Measurements from ENCODE around the gene NOTUM.
"Not testable (repeated sequence)": the region's sequence is repeated elsewhere in the genome, so short reads cannot be mapped to it uniquely, and the experiment has no call there.

The NOTUM gene

GRCh38 chr17:81956607-81957589, 4.1 kb downstream of the NOTUM start:
- no peak for DNase-seq

GRCh38 chr17:81955756-81956544, 5.0 kb downstream of the NOTUM start:
- DNase-seq: no peak

DNA sequence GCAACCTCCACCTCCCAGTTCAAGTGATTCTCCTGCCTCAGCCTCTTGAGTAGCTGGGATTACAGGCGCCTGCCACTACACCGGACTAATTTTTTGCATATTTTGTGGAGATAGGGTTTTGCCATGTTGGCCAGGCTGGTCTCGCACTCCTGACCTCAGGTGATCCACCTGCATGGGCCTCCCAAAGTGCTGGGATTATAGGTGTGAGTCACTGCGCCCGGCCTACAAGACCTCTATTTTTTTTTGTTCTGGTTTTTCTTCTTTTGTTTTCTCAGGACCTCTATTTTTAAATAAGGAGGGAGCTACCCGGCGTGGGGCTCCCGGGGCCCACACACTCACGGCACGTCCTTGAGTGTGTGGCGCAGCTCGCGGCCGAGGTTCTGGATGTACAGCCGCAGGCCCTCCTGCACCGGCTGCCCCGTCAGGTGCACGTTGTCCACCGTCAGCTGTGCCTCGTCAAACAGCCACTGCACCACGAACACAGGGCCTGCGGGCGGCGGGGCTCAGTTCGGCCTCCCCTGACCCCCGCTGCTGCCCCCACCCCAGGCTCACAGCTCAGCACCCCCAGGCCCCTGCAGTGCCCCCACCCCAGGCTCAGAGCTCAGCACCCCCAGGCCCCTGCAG, 5.8 kb downstream of the NOTUM start:
- no peak for DNase-seq

GRCh38 chr17:81954131-81955057, 6.6 kb downstream of the NOTUM start:
- no peak for DNase-seq

- not testable (repeated sequence) for DNase-seq
Observed at GRCh38 chr17:81953443-81953842, 7.5 kb downstream of the NOTUM start.

GRCh38 chr17:81952792-81953228, 8.2 kb downstream of the NOTUM start:
- DNase-seq: no peak

- no peak for DNase-seq
Observed at GRCh38 chr17:81951785-81952684, 9.0 kb downstream of the NOTUM start.

DNA sequence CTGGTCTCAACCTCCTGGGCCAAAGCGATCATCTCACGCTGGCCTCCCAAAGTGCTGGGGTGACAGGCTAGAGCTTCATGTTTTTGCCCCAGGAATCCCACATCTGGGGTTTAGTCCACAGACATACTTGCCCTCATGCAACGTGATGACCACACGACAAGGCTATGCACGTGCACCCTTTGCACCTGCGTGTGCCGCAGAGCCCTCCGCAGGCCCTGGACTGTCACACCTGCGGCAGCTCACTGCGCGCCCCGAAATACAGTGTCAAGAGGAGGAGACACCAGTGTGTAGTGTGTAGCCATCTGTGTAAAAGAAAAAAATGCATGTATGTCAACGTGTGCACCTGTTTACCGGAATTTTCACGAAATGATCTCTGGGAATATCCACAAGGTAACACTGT, 10.5 kb downstream of the NOTUM start:
- DNase-seq: no peak

- DNase-seq: no peak
Observed at GRCh38 chr17:81948635-81949378, 12.2 kb downstream of the NOTUM start.

GRCh38 chr17:81947189-81947588, 13.8 kb downstream of the NOTUM start, which contains the start of gene MYADML2:
Gene MYADML2 (minus strand): TSS chr17:81947233. CDS start chr17:81941741, 5,492 bp downstream.
- no peak for DNase-seq

DNA sequence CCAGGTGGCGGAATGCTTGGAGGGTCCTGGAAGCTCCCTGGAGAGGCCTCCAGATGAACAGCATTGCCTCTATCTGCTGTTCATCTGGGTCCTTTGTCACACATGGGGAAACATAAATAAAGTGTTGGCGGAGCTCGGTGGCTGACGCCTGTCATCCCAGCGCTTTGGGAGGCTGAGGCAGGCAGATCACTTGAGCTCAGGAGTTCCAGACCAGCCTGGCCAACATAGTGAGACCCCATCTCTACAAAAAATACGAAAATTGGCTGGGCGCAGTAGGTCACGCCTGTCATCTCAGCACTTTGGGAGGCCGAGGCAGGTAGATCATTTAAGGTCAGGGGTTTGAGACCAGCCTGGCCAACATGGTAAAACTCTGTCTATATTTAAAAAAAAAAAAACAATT, 16.1 kb downstream of the NOTUM start:
- no peak for DNase-seq

GRCh38 chr17:81942167-81942553, 18.8 kb downstream of the NOTUM start:
- no peak for DNase-seq

- no peak for DNase-seq
Observed at GRCh38 chr17:81941484-81942166, 19.4 kb downstream of the NOTUM start.

DNA sequence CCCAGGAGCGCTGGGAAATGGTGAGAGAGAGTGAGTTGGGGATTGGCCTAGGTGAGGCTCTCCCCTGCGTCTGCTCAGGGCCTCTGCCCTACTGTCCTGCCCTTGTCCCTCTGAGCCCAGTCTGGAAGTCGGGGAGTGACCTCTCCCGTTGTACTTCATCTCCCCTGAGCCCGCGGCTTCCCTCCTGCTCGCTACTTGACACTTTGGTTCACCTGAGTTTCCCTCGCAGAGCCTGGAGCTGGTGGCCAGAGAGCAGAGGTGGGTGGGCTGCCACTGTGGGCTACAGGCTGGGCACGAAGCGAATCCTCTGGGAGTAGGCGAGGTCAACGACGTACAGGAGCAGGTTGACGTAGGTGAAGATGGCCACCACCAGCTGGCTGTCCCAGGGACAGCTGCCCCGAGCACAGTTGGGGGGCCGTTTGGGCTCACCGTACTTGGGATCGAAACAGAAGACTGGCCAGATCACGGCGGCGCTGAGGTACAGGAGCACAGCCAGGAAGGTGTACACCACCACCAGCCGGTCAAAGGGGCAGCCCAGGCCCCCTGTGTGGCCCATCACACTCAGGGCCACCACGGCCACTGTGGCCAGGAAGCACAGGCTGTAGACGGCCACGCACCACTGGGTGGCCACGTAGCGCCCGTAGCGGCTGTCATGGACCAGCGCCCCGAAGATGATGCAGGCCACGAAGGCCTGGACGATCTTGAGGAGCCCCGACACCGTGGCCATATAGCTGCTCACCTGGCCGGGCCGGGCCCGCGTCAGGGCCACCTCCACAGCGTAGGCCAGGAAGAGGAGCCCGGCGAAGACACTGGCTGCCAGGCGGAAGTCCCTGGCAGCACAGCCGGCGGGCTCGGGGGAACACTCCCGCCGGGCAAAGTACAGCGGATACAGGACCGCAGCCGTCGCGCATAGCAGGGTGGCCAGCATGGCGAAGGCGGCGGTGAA, 20.2 kb downstream of the NOTUM start:
- no peak for DNase-seq

DNA sequence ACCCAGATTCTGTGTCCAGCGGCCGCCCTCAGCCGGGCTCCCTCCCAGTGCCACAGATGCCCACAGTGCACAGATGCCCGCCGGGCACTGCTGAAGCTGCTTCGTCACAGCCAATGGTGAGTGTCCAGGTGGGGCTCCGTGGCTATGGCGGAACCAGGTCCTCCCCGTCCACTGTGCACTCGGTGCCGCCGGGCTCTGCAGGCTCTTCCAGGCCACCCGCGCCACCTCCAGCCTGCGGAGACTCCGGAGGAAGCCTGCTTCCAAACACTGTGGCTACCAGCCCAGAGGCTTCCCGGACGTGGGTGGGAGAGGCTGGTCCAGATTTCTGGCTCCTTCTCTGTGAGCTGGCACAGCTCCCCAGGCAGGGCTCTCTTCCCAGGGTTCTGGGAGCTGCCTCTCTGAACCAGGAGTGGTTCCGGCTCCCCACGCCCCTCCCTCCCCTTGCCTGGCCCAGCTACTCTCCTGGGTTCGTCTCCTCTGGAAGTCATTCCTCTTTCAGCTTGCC, 21.1 kb downstream of the NOTUM start:
- DNase-seq: peak; percentile 56

GRCh38 chr17:81939218-81939617, 21.8 kb downstream of the NOTUM start:
- no peak for DNase-seq

- DNase-seq: no peak
Observed at GRCh38 chr17:81935709-81936084, 25.3 kb downstream of the NOTUM start.

All from midbrain (tissue), 1 donor.